Activated naive CD4-positive, alpha-beta T cell treated with anti-CD3 and anti-CD28 coated beads, Interleukin-2, amount 50 U/mL, for 72 hours (primary cell): Measurements from ENCODE around the gene TRPM2. TPM values are rescaled to one million over a fixed set of nuclear protein-coding genes. Genes with fewer than 3 reads are reported as not detected.

ENCODE experiments used
- ATAC-seq, 2 donors: fragments of 150-1000 bp; cut with Tn5 transposase; 2 replicates each; pipeline ENCODE4 v1.10.0; 2021; ENCODE audit warnings: mild to moderate bottlenecking in 2 of 2, moderate library complexity in 2 of 2
- DNase-seq, 2 donors: peaks; one replicate each; pipeline ENCODE4 v3.0.0; 2021 to 2022; ENCODE audit warnings: low spot score in 2 of 2
- H3K27ac Mint-ChIP-seq, 2 donors: one replicate each; pipeline ENCODE4 v1.8.0; 2022; ENCODE audit warnings: mild to moderate bottlenecking in 2 of 2, mixed read lengths in 2 of 2
- H3K36me3 Mint-ChIP-seq, 2 donors: one replicate each; pipeline ENCODE4 v1.8.0; 2022; ENCODE audit warnings: mixed read lengths in 2 of 2
- H3K9me3 Mint-ChIP-seq, 2 donors: one replicate each; pipeline ENCODE4 v1.8.0; 2022; ENCODE audit warnings: mixed read lengths in 2 of 2
- total RNA-seq, 2 donors: library from RNA; stranded (reverse); gene quantifications; one replicate each; pipeline ENCODE4 v1.2.3, GENCODE V29; 2022

The TRPM2 gene
- total RNA-seq, 2 donors from 2014 or later: 8.5 to 16.3 TPM

GRCh38 chr21:44318489-44319285, 34.7 kb upstream of the TRPM2 start:
- H3K36me3 Mint-ChIP-seq: no peaks in the 10 kb centered on the region
- no peaks in the 10 kb centered on the region for H3K9me3 Mint-ChIP-seq
- no peak overlapping the region for H3K27ac Mint-ChIP-seq
- DNase-seq (no peak), ATAC-seq (peak; percentile 2 to 6)

DNA sequence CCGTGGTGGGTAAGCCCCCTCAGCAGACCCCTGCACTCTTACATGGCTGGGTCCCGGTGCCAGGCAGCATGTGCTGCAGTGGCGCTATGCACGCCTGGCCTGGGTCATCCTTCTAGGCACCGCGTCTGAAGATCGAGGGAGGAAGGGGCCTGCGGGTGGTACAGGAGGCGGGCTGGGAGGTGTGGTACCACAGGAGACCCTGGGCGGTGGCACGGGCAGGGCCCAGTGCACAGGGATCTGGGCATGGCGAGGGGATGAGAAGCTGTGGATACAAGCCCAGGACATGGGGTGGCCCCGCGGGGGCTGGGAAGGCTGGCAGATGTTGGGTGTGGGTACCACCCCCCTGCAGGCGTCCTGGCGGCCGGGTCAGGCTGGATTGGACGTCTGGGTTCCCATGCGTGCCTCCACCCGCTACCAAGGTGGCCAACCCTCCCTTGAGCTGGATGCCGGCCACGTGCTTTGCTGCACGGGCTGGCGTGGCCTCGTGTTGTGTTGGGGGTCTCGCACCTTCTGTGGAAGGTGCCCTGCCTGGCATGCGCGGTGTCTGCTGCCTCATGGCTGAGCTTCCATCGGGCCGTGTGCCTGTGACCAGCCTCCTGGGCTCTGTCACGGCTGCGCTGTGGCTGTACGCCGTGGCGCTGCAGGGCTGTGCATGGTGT, 33.9 kb upstream of the TRPM2 start:
- ATAC-seq: no peak
- Mint-ChIP-seq H3K9me3 (no peaks in the 10 kb centered on the region), H3K36me3 (no peaks in the 10 kb centered on the region)

DNA sequence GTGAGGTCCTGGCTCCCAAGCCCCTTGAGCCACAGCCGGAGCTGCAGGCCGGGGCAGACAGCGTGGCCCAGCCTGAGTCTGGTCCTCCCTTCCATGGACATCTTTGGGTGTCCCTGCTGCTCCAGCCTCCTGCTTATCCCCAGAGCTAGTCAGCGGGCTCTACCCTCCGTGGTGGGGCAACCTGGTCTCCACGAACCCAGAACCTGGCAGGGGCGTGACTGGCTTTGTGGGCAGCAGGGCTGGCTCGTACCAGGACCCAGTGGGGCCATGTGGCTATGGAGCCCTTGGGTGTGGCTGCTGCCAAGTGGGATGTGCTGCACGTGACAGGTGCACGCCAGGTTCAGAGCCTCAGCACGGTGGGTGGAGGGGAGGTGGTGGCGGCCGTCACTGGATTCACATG, 32.6 kb upstream of the TRPM2 start:
- H3K27ac Mint-ChIP-seq: no peak overlapping the region
- ATAC-seq: no peak

More for the DNA sequence above, 33.9 kb upstream of the TRPM2 start:
- H3K27ac Mint-ChIP-seq: no peak overlapping the region
- no peak for DNase-seq

DNA sequence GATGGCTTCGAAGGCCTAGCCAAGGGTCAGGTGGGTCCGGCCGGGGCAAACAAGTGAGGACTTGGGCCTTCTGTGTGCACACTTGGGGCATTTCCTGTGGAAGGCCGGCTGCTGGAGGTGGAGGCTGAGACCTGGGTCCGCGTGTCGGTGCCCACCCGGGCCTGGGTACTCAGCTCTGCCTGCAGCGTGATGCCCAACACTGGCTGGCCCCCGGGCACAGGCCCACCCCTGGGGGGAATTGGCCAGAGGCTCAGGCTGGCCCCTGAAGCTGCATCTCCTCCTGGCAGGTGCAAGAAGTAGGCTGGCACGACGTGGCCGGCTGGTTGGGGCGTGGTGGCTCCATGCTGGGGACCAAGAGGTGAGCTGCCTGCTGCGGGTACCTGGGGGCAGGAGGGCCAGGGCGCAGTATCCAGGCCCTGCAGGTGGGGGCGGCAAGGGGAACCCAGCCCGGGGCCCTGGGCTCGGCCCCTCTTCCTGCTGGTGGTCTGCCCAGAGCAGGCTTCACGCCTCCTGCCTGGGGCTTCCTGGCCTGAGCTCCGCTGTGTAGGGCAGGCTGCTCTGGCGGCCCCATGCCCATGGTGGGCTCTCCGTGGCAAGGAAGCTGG, 31.5 kb upstream of the TRPM2 start:
- Mint-ChIP-seq H3K9me3 (no peaks in the 10 kb centered on the region), H3K27ac (peak overlapping the region; percentile 48 to 77), H3K36me3 (no peaks in the 10 kb centered on the region)
- DNase-seq: no peak
- no peak for ATAC-seq

More for the DNA sequence above, 32.6 kb upstream of the TRPM2 start:
- Mint-ChIP-seq H3K9me3 (no peaks in the 10 kb centered on the region), H3K36me3 (no peaks in the 10 kb centered on the region)
- DNase-seq: no peak

- H3K9me3 Mint-ChIP-seq: no peaks in the 10 kb centered on the region
- no peak for ATAC-seq
- no peak for DNase-seq
- peak overlapping the region; percentile 17 to 79 for H3K27ac Mint-ChIP-seq
- no peaks in the 10 kb centered on the region for H3K36me3 Mint-ChIP-seq
These were observed 30.6 kb upstream of the TRPM2 start for GRCh38 chr21:44322621-44323325.

DNA sequence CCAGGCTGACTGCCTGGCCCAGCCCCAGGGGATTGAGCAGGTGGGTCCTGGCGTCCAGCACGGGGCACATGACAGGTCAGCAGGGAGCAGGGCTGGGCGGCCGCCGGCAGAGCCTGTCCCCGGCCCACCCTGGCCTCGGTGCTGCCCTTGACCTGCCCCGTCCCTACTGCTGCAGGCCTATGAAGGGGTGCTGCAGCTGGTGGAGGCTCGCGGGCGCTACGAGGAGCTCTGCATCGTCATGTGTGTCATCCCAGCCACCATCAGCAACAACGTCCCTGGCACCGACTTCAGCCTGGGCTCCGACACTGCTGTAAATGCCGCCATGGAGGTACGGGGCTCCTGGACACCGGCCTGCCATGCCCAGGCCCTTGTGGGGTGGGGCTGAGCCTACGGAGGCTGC, 29.8 kb upstream of the TRPM2 start:
- no peak for ATAC-seq
- no peaks in the 10 kb centered on the region for H3K36me3 Mint-ChIP-seq

DNA sequence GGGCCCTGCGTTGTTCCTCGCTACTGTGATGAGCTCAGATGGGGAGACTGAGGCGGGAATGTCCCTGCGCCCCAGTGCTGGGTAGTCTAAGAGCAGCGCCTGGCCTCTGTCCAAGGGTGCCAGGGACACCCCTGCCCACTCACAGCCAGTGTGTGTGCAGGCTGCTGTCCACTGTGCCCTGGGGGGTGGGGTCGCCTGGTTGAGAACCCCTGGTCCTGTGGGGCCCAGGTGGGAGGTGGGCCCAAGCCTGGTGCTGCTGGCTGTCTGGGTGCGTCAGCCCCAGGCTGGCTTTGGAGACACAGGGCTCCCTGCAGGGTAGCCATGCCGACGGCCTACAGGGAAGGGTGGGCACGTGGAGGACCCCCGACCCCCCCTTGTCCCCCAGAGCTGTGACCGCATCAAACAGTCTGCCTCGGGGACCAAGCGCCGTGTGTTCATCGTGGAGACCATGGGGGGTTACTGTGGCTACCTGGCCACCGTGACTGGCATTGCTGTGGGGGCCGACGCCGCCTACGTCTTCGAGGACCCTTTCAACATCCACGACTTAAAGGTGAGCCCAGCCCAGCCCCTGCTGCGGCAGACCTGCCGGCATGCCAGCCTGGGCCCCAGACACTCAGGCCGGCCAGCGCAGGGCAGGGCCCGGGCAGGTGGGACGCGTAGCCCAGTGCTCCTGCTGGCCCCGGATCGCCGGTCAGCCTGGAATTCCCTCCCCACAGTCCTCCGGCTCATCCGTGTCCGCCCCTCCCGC, 29.1 kb upstream of the TRPM2 start:
- no peak overlapping the region for H3K27ac Mint-ChIP-seq
- DNase-seq: no peak
- ATAC-seq: no peak
- H3K36me3 Mint-ChIP-seq: no peaks in the 10 kb centered on the region
- H3K9me3 Mint-ChIP-seq: no peaks in the 10 kb centered on the region

More for the DNA sequence above, 29.8 kb upstream of the TRPM2 start:
- Mint-ChIP-seq H3K27ac (peak overlapping the region in 1 of 2 donors; percentile 79), H3K9me3 (no peaks in the 10 kb centered on the region)
- no peak for DNase-seq

GRCh38 chr21:44324854-44325107, 28.6 kb upstream of the TRPM2 start:
- ATAC-seq: no peak
- H3K27ac Mint-ChIP-seq: no peak overlapping the region
- no peak for DNase-seq
- H3K36me3 Mint-ChIP-seq: no peaks in the 10 kb centered on the region
- H3K9me3 Mint-ChIP-seq: no peaks in the 10 kb centered on the region

DNA sequence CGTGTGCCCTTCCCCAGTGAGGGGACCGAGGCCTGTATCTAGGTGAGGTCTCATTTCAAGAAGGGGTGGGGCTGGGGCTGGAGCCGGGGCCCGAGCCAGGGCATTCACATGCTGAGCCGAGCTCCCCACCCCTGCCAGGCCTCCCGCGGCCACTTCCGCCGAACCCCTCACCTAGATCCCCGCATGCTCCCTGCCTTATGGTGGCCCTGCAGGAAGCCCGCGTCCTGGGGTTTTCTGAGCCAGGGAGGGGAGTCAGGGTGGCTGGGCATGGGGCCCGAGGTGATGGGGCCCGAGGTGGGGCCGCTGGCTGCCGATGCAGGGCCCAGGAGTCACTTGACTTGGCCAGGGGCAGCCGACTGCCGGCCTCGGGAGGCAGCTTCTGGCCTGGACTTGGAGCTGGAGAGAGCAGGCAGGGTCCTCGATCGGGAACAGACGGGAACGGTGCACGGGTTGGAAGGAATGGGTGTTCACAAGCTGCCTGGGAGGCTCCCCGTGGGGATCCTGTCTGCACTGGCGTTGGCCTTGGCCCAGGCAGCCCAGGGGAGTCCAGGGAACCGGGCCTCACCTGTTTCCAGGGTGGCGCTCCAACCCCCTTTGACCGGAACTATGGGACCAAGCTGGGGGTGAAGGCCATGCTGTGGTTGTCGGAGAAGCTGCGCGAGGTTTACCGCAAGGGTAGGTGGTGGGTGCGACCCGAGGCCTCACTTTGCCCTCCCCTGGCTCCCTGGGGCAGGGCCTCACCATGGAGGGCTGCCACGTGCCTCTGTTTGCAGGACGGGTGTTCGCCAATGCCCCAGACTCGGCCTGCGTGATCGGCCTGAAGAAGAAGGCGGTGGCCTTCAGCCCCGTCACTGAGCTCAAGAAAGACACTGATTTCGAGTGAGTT, 27.8 kb upstream of the TRPM2 start:
- DNase-seq (no peak), ATAC-seq (no peak)
- H3K9me3 Mint-ChIP-seq: no peaks in the 10 kb centered on the region
- no peak overlapping the region for H3K27ac Mint-ChIP-seq
- H3K36me3 Mint-ChIP-seq: no peaks in the 10 kb centered on the region

- Mint-ChIP-seq H3K36me3 (no peaks in the 10 kb centered on the region), H3K27ac (no peak overlapping the region), H3K9me3 (no peaks in the 10 kb centered on the region)
- ATAC-seq: no peak
- no peak for DNase-seq
These were observed 27.2 kb upstream of the TRPM2 start for GRCh38 chr21:44326272-44326647.

GRCh38 chr21:44326716-44327602, 26.5 kb upstream of the TRPM2 start:
- DNase-seq: no peak
- Mint-ChIP-seq H3K9me3 (no peaks in the 10 kb centered on the region), H3K27ac (no peak overlapping the region), H3K36me3 (no peaks in the 10 kb centered on the region)
- ATAC-seq: no peak

DNA sequence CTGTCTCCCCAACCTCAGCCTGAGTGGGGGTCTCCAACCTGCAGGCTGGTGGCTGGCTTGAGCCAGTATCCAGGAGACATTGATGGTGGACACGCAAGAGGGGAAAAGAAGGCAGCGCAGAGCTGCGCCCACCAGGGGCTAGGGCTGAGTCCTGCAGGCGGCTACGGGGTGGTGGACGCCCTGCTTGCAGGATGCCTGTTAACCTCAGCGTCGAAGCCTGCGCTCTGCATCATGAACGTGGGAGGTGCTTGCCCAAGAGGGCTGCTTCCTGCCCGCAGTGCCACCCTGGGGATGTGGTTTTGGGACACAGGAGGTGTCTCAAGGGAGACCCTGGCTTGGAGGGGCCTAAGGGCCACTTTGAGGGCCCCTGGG, 25.8 kb upstream of the TRPM2 start:
- no peaks in the 10 kb centered on the region for H3K9me3 Mint-ChIP-seq
- ATAC-seq (no peak), DNase-seq (no peak)
- H3K27ac Mint-ChIP-seq: no peak overlapping the region
- H3K36me3 Mint-ChIP-seq: no peaks in the 10 kb centered on the region

- ATAC-seq (no peak), DNase-seq (no peak)
- peak overlapping the region; percentile 7 to 23 for H3K27ac Mint-ChIP-seq
- no peaks in the 10 kb centered on the region for H3K9me3 Mint-ChIP-seq
- H3K36me3 Mint-ChIP-seq: no peaks in the 10 kb centered on the region
These were observed 25.1 kb upstream of the TRPM2 start for GRCh38 chr21:44328242-44328895.

DNA sequence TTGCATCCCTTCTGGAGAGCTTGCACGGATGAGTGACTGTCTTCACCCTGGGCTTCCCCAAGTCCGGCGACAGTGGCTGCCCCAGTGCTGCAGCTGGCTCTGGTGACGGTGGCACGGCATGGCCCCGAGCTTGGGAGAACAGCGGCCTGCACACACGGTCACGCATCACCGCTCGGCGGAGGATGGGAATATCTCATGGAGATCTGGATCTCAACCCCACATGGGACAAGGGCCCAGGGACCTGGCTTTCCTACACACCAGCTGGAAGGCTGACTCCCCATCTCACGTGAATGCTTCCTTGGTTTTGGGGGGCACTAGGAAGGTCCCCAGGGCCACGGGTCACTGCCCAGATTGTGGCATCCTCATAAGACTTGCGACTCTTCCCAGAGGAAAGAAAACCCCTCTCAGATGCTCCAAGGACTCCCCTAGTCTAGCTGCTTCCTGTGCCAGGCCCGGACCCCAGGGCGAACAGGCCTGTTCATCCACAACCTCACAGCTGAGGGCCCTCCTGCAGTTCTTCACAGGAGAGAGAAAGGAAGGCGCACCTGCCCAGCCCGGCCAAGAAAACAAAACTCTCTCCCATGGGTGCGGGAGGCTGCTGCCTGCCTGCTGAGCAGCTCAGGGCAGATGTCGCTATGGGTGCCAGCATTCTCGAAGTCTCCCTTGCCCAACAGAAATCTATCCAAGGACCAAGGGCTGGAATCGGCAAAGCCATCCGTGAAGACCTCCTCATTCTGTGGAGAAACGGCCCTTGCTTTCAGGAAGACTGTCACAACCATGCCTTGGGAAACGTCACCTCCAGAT, 24.1 kb upstream of the TRPM2 start:
- no peak for ATAC-seq
- Mint-ChIP-seq H3K36me3 (no peaks in the 10 kb centered on the region), H3K9me3 (no peaks in the 10 kb centered on the region), H3K27ac (peak overlapping the region in 1 of 2 donors; percentile 23)
- DNase-seq: no peak
